ENCODE data around the gene C5orf15. TPM values are rescaled to one million over a fixed set of nuclear protein-coding genes. Genes with fewer than 3 reads are reported as not detected.

Gene C5orf15
- total RNA-seq (2022; extraction: Qiagen RNA extraction; ENCODE audit: low read depth): 47.3 to 55.8 TPM (median 55.0 TPM) in 5 replicates

GRCh38 chr5:133968204-133968980 is at the start of gene C5orf15:
TSS of gene C5orf15 (minus strand) at chr5:133968625. CDS start at chr5:133968584, 41 bp downstream.

DNA sequence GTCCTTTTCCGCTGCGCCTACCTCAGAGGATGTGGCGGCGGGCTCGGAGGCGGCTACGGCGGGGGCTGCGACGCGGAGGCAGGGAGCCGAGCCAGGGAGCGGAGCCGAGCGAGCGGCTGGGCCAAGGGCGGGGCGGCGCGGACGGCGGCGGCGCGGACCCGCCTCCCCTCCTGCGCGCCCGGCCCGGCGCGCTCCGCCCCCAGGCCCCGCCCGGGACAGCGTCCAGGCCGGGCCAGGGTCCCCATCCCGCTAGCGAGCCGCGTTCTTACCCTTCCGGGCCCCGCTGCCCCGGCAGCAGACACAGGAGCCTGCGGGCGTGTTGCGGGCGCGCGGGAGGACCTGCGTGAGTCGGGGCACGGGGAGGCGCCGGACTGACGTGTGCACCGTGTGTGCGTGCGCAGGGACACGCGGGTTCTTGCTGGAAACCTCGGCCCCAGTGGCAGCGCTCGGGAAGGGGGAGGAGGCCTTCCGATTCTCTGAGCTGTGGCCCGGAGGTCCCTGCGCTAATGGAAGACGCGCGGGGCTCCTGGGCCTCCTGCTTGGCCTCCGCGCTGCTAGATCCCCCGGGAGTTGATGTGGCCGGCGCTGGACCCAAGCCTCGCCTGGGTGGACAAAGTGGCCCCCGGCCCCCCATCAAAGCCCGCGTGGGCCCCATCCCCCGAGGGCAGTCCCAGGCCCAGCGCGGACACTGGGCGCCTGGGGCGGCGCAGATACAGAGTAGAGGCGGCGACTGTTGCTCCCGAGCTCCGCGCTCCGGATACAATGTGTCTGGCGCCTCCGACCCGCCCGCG is 36.4 kb upstream of the C5orf15 start, which contains the start of gene VDAC1:
Gene VDAC1 (minus strand): TSS at position 350 of the 791 bp plus-strand sequence. CDS start 11,963 bp downstream, outside the sequence.

Other genes starting within 250 kb of the C5orf15 start
- 392 to 425 TPM (median 409 TPM) in 5 replicates for gene VDAC1, start 36.4 kb upstream of the C5orf15 start, total RNA-seq (2022; extraction: Qiagen RNA extraction; ENCODE audit: low read depth)
- 15.4 to 18.9 TPM (median 16.9 TPM) in 5 replicates for gene TCF7, start 146.1 kb upstream of the C5orf15 start, total RNA-seq (2022; extraction: Qiagen RNA extraction; ENCODE audit: low read depth)
- gene SKP1, start 208.3 kb upstream of the C5orf15 start, total RNA-seq (2022; extraction: Qiagen RNA extraction; ENCODE audit: low read depth): 573 to 822 TPM (median 615 TPM) in 5 replicates